T-helper 2 cell treated with Interferon-gamma antibody and Interleukin-4, amounts not matched to agents 5 μg/mL and 100 μg/mL, for 36 hours (primary cell): ENCODE measurements around the gene HOXA5.
A peak's percentile ranks its signal among the peaks of the same experiment; 100 is the strongest.

ENCODE experiments used
- DNase-seq: peaks from one replicate; pipeline ENCODE4 v3.0.0; 2021; ENCODE audit warnings: low spot score
- H3K27ac Mint-ChIP-seq: one replicate; pipeline ENCODE4 v1.8.0; 2021; ENCODE audit warnings: mild to moderate bottlenecking, mixed read lengths
- H3K27me3 Mint-ChIP-seq: one replicate; pipeline ENCODE4 v1.8.0; 2021; ENCODE audit warnings: low read depth, mixed read lengths
- H3K36me3 Mint-ChIP-seq: one replicate; pipeline ENCODE4 v1.8.0; 2021; ENCODE audit warnings: low read depth, mixed read lengths
- H3K4me1 Mint-ChIP-seq: one replicate; pipeline ENCODE4 v1.8.0; 2021; ENCODE audit warnings: low read depth, mixed read lengths
- H3K4me3 Mint-ChIP-seq: one replicate; pipeline ENCODE4 v1.8.0; 2022; ENCODE audit warnings: mild to moderate bottlenecking, moderate library complexity, mixed read lengths
- H3K9me3 Mint-ChIP-seq: one replicate; pipeline ENCODE4 v1.8.0; 2021; ENCODE audit warnings: mixed read lengths

HOXA5 gene

DNA sequence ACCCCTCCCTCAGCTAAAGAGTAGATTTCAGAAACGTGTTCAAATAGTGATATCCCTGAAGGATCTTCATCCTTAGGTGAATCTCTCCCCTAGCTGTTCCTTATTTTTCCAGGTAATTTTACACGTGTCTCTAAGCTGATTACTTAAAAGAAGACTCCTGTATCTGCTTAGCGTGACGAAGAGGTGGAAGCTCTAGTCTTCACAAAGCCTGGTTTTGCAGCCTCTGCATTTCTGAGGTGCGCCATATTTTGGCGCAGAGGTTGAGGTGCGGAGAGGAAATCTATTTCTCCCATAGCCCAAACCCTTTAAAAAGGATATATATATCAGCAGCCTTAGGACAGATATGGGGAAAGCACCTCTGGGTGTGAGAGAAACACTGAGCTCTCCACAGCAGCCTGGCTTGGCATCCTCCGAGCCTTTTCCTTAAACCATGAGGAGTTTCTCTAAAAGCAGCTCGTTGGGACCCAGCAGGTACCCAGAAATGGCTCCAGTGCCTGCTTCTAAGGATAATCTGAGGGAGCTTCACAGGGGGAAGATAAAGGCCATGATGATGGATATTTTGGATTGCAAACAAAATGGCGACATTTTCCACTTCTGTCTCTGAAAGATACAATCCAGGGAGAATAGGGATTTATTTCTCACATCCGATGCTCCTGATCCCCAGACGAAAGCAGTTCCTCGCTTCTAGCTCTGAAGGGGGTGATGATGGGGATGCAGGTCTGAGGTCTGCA lies 38.0 kb downstream of the HOXA5 start:
- H3K36me3 Mint-ChIP-seq, result no peaks in the 10 kb centered on the region
- H3K27ac Mint-ChIP-seq, result no peak overlapping the region
- no peaks in the 10 kb centered on the region for H3K9me3 Mint-ChIP-seq
- peaks cover 55% of the 10 kb centered on the region for H3K27me3 Mint-ChIP-seq
- no peak for DNase-seq
- H3K4me1 Mint-ChIP-seq, result peaks cover 4% of the 10 kb centered on the region
- no peak overlapping the region for H3K4me3 Mint-ChIP-seq

DNA sequence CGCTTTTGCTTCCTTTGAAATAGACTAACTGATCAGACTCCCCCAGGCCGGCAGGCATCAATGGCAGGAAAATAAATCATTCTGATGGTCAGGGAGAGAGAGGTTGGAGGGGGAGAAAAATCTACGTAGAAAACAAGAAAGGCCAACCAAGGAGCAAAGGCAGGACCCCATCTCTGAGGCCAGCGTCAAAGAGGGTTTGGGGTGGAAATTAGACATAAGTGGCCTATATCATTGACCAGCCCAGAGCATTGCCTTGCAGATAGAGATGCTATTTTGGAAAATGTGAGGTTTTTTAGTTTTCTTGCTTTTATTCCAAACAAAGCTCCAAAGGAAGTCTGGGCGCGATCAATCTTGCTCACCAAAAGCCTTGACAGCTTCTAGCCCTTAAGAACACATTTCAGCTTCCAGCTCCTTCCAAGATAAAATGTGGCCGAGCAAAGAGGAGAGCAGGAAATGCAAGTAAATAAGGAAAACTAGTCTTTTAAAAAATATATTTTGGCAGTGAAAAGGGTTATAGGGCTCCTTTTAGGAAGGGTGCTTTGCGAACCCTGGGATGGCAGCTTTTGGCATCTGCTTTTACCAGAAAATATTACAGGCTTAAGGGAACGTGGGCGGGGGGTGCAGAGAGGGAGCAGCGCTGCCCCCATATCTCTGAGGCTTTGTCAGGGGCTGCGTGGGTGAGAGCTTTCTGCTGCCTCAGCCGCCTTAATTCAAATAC lies 39.0 kb downstream of the HOXA5 start:
- no peak overlapping the region for H3K4me3 Mint-ChIP-seq
- H3K9me3 Mint-ChIP-seq, result no peaks in the 10 kb centered on the region
- peaks cover 4% of the 10 kb centered on the region for H3K4me1 Mint-ChIP-seq
- DNase-seq, result no peak
- peaks cover 1% of the 10 kb centered on the region for H3K36me3 Mint-ChIP-seq
- H3K27me3 Mint-ChIP-seq, result peaks cover 65% of the 10 kb centered on the region
- H3K27ac Mint-ChIP-seq, result no peak overlapping the region

DNA sequence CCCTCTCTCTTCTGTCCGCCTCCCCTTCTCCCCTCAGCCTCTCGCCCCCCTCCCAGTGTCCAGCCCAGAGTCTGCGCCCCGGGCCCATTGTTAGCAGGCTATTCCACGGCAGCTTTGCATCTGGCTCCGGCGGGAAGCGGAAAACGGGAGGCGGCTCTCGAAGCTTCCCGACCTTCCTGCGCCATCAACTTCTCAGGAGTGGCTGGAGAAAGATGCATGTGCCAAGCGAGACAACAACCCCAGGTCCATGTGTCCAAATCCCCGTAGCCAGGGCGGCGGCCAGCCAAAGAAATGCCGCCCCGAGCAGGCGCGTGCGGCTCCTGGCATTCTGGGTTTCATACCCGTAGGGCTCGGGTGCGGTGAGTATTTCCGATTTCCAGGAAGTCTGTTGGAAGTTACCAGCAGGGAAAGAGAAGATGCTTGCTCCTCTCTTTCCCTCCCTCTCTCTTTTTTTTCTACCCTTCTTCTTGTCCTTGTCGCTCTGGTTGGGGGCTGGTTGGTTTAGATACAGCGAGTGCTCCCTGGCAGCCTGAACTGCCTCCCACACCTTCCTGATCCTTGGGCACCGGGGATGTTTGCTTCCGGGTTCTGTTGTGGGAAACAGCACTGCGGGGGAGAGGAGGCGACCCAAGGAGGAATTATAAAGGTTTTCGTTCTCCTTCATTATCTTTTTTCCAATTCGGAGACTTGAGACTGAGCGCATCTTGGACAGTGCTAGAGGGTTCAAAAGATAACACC lies 39.8 kb downstream of the HOXA5 start:
- H3K27ac Mint-ChIP-seq, result no peak overlapping the region
- no peaks in the 10 kb centered on the region for H3K9me3 Mint-ChIP-seq
- DNase-seq, result no peak
- peaks cover 73% of the 10 kb centered on the region for H3K27me3 Mint-ChIP-seq
- no peak overlapping the region for H3K4me3 Mint-ChIP-seq
- peaks cover 4% of the 10 kb centered on the region for H3K4me1 Mint-ChIP-seq
- peaks cover 3% of the 10 kb centered on the region for H3K36me3 Mint-ChIP-seq

DNA sequence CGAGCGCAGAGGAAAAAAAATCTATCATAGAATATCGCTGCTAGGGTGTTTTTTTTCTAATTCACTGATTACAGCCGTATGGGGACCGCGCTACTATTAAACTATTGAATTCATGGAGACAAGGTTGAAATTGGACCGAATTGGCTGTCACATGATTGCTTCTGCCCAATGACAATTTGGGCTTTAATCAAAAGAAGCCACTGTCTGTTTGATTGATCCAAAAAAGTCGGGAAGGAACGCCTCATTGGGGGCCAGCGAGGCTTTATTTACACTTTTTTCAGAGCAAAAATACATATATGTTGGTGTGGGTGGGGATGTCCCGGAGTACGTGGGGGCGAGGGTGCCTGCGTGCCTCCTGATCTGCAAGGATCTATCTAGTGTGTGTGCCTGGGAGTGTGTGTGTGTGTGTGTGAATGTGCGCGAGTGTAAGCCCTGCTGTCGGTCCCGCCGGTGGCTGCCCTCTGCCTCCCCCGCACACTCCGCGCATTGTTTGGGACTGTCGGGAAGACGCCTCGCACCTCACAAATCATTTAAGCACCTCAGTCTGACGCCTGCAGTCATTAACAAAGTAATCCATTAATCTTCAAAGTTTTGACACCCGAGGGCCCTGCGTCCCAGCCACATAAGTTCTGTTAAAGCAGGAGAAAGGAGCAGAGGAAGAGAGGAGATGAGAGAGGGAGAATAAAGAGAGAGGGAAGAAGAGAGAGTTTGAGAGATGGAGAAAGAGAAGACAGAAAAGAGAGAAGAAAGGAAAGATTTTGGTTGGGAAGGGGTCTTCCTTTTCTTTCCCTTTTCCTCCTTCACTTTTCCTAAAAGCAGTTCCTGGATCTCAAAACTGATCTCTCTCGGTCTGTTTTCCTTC lies 40.7 kb downstream of the HOXA5 start, which contains the start of gene HOXA2:
Gene HOXA2, minus strand, starts transcription at position 103 of the 862 bp plus-strand sequence. CDS start 183 bp downstream, outside the sequence.
- Mint-ChIP-seq H3K27ac (no peak within 1 kb of the TSS), H3K4me3 (no peak within 1 kb of the TSS), H3K27me3 (peaks cover 82% of the 10 kb centered on the region), H3K9me3 (no peaks in the 10 kb centered on the region), H3K36me3 (peaks cover 3% of the 10 kb centered on the region), H3K4me1 (peaks cover 4% of the 10 kb centered on the region)
- no peak for DNase-seq

DNA sequence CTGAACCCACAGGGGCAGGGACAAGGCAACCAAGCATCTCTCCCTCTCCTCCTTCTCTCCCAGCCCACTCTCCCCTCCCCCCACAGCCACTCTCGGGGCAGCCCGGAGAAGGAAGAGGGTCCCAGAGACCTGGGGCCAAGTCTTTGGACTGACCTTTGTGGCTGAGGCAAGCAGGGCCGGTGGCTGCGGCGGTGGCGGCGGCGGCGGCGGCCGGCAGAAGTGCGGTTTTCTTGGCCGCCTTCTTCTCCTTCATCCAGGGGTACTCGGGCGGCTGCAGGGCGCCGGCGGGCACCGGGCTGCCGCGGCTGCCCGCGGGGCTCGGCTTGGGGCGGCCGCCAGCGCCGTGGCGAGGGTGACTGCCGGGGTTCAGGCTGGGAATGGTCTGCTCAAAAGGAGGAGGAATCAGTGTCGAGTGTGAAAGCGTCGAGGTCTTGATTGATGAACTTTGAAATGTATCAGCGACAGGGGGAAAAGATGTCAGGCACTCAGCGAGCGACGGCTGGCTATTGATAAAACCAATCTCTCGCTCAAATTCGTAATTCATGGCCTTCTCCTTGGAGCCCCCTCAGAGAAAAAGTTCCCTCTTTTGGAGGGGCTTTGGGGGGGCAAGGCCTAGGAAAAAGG lies 41.4 kb downstream of the HOXA5 start:
- Mint-ChIP-seq H3K9me3 (no peaks in the 10 kb centered on the region), H3K27me3 (peaks cover 89% of the 10 kb centered on the region), H3K36me3 (peaks cover 3% of the 10 kb centered on the region), H3K4me3 (no peak overlapping the region), H3K27ac (no peak overlapping the region), H3K4me1 (peaks cover 7% of the 10 kb centered on the region)
- no peak for DNase-seq

DNA sequence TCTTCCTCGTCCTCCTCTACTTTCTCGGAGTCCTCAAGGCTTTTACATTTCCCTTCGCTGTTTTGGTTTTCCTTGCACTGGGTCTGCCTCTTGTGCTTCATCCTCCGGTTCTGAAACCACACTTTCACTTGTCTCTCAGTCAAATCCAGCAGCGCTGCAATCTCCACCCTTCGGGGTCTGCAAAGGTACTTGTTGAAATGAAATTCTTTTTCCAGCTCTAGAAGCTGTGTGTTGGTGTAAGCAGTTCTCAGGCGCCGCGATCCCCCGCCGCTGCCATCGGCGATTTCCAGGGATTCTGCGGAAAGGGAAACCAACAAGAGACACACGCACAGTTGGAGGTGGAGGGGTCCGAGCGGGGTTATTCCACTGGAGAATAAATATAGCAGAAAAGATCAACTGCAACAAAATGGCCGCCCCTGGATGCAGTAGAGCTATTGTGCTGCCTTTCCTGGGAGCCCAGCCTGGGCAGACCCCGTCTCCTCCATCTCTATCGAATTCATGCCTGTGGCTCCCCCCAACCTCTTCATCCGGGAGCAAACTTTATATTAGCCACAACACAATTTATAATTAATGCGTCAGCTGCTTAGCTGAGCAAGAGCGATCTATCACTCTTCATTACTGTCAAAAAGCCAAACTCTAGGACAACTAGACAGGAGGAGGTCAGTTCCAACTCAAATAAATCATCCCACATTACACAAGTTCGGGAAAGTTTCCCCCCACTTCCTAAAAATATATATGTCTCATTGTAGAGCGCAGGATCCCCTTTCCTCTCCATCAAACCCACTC lies 42.1 kb downstream of the HOXA5 start:
- H3K9me3 Mint-ChIP-seq, result no peaks in the 10 kb centered on the region
- no peak overlapping the region for H3K4me3 Mint-ChIP-seq
- no peak overlapping the region for H3K27ac Mint-ChIP-seq
- peaks cover 91% of the 10 kb centered on the region for H3K27me3 Mint-ChIP-seq
- H3K36me3 Mint-ChIP-seq, result peaks cover 3% of the 10 kb centered on the region
- no peak for DNase-seq
- peaks cover 7% of the 10 kb centered on the region for H3K4me1 Mint-ChIP-seq

DNA sequence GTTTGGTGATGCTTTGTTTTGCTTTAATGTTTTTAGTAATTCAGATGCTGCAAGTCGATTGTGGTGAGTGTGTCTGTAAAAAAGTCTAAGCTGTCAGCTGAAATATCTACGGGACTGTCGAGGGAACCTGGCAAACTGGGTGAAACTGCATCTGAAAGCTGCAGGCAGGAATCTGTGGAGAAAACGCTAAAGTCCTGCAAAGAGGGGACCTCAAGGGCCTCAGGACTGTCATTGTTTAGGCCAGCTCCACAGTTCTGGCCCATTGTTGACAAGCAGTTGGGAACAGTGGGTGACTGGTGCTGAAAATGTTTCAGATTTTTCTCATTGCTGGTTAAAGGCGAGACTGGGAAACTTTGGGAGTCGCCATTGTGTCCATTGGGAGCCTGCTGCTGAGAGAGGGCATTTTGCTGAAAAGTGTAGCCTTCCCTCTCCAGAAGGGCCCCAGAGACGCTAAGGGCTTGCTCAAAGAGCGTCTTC lies 42.7 kb downstream of the HOXA5 start:
- peaks cover 3% of the 10 kb centered on the region for H3K36me3 Mint-ChIP-seq
- H3K4me1 Mint-ChIP-seq, result peaks cover 8% of the 10 kb centered on the region
- H3K27me3 Mint-ChIP-seq, result peaks cover 87% of the 10 kb centered on the region

DNA sequence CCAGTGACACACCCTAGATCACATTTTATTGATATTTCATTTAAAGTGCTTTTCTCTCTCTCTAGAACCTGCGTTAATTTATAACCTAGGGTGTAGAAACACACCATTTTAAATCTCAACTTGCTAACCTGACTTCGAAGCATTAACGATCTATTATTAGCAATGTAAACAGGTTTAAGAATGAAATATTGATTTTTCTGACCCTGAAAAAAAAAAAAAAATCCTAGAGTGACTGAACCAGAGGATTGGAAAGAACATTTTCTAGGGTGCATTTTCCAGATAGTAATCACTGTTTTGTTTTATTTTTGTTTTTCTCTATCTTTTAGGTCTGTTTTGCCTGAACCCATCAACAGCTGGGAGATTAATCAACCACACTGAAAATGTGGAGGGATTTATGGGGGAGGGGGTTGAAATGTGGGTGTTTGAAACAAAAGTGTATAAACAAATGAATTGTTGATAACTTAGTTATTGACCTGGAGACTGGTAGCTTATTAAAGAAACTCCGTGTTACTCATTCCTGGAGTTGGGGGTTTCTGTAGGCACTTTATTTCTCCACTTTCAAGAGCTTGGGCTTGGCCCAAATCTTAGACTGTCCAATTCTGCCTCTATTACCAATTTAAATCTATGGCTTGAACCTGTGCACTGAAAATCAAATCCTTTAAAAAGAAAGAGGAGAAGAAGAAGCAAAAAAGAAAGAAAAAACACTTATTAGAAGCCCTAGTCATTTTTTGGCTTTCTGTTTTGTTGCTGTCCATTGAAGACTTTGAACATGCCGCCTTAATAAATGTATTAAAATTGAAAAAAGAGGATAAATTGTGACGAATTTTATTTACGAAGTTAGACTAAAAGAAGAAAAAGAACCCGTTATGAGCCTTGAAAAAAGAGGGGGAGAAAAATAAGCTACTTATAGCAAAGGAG lies 43.8 kb downstream of the HOXA5 start:
- H3K9me3 Mint-ChIP-seq, result no peaks in the 10 kb centered on the region
- peaks cover 3% of the 10 kb centered on the region for H3K36me3 Mint-ChIP-seq
- peaks cover 16% of the 10 kb centered on the region for H3K4me1 Mint-ChIP-seq
- no peak overlapping the region for H3K4me3 Mint-ChIP-seq
- peaks cover 88% of the 10 kb centered on the region for H3K27me3 Mint-ChIP-seq
- no peak for DNase-seq
- no peak overlapping the region for H3K27ac Mint-ChIP-seq

More for the DNA sequence above, 42.7 kb downstream of the HOXA5 start:
- no peak overlapping the region for H3K27ac Mint-ChIP-seq
- H3K9me3 Mint-ChIP-seq, result no peaks in the 10 kb centered on the region
- H3K4me3 Mint-ChIP-seq, result no peak overlapping the region
- no peak for DNase-seq

DNA sequence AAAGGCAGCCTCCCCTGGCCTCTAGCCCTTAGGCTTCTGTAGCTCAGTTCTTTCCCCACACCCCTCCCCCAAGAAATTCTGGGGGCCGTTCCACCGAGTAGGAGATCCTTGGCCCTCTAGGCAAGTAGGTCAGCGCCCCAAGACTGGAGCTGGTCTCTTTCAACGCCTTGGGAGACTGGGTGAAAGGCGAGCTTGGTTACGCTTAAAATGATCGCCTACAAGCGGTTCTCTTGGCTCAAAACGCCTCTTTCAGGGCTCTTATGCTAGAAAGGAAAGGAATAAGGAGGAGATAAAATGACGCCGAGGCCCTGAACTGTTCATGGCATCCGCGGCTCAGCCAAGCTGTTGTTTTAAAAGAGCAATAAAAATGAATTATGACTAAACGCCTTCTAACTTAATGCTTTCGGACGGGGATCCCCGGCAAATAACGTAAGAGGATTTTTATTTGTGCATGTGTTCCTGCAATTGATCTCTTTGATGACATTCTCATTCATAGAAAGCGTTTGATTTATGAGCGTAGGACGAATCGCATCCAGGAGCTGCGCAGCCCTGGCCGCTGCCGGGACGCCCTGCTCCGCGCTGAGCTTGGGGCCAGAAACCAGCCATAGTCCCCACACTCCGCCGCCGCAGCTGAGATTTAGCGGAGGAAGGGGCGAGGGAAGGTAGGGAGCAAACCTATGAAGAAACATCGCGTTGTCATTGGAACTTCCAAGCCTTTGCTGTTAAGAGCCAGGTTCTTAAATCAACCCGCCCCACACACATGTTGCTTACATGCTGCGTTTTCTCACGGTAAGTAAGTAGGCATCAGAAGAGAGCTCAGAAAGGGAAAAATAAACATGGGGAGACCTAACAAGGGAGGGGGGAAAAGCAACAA lies 44.7 kb downstream of the HOXA5 start:
- H3K9me3 Mint-ChIP-seq, result no peaks in the 10 kb centered on the region
- no peak for DNase-seq
- H3K27me3 Mint-ChIP-seq, result peaks cover 88% of the 10 kb centered on the region
- no peak overlapping the region for H3K27ac Mint-ChIP-seq
- peaks cover 16% of the 10 kb centered on the region for H3K4me1 Mint-ChIP-seq
- no peak overlapping the region for H3K4me3 Mint-ChIP-seq
- peaks cover 3% of the 10 kb centered on the region for H3K36me3 Mint-ChIP-seq

DNA sequence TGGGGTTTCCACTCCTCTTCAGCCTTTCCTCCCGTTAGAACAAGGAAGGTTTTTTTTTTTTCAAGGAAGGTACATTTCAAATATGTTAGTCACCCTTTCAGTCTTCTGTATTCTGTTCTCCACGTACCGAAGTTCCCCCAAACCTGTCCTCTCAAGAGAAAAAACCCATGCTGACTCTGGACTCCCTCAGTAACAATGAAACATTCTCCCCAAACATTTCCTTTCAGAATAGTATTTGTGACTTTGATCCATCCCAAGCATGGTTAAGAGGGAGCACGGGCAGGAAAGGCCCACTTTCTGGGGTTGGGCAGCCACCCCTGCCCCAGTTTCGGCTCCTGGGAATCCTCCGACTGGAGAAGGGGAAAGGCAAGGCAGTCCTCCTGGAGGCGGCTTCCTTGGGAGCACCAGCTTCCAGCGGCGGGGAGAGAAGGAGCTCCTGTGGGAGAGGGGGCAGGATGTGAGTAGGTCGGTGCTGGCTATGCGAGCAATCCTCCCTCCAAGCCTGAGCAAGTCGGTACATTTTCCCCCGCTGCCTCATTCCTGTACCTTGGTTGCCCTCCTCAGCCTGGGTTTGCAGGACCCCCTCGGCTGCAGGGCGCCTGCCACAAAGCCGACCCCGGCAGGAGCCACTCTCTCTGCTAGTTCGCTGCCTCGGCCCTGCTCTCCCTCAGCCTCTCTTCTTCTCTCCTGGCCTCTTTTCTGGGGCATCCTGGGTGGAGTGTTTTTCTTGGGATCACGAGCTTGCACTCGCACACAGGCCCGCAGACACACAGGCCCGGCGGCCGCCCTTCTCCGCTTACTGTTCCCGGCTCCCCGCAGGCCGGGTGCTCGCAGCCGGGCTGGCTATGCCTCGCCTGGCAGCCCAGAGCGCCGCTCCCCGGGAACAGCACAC lies 45.5 kb downstream of the HOXA5 start:
- no peak for DNase-seq
- no peak overlapping the region for H3K27ac Mint-ChIP-seq
- H3K36me3 Mint-ChIP-seq, result peaks cover 3% of the 10 kb centered on the region
- H3K9me3 Mint-ChIP-seq, result no peaks in the 10 kb centered on the region
- H3K27me3 Mint-ChIP-seq, result peaks cover 88% of the 10 kb centered on the region
- peaks cover 16% of the 10 kb centered on the region for H3K4me1 Mint-ChIP-seq
- peak overlapping the region; percentile 75 for H3K4me3 Mint-ChIP-seq
